CD14-positive monocyte (primary cell): ENCODE data around the gene TCHP. TPM values are rescaled to one million over a fixed set of nuclear protein-coding genes. Genes with fewer than 3 reads are reported as not detected.
A peak's percentile ranks its signal among the peaks of the same experiment; 100 is the strongest.

Experiments
- DNase-seq, 3 donors: peaks; one replicate each; pipeline ENCODE4 v3.0.0-alpha.2; 2011 to 2022
- H2AFZ ChIP-seq: 2 replicates; pipeline ENCODE4 v1.6.0; 2012; ENCODE audit warnings: mild to moderate bottlenecking, low read depth, low read length, inconsistent platforms; ENCODE audit not compliant: insufficient read depth, poor library complexity, severe bottlenecking
- H3K27ac ChIP-seq, 2 donors: 1 replicate in 1 of 2; 2 replicates in 1 of 2; pipeline ENCODE4 v1.5.1; 2012 to 2013; ENCODE audit warnings: low read length in 2 of 2, control low read depth in 1 of 2, inconsistent platforms in 1 of 2, low read depth in 1 of 2, mild to moderate bottlenecking in 1 of 2
- H3K27me3 ChIP-seq, 2 donors: one replicate each; pipeline versions ENCODE4 v1.6.0 to v1.6.1; 2011 to 2013; ENCODE audit warnings: low read length in 2 of 2; ENCODE audit not compliant: control insufficient read depth in 2 of 2, insufficient read depth in 2 of 2
- H3K36me3 ChIP-seq, 2 donors: replicated peaks in 1 of 2; 1 replicate in 1 of 2; 2 replicates in 1 of 2; pipeline versions ENCODE4 v1.5.1 to v1.6.1; 2012 to 2013; ENCODE audit warnings: low read length in 2 of 2, control low read depth in 1 of 2, inconsistent platforms in 1 of 2, mild to moderate bottlenecking in 1 of 2; ENCODE audit not compliant: insufficient read depth in 2 of 2, control insufficient read depth in 1 of 2
- H3K4me1 ChIP-seq, 2 donors: 1 replicate in 1 of 2; 2 replicates in 1 of 2; pipeline versions ENCODE4 v1.5.1 to v1.6.1; 2012 to 2013; ENCODE audit warnings: low read length in 2 of 2, control low read depth in 1 of 2, inconsistent platforms in 1 of 2, mild to moderate bottlenecking in 1 of 2, moderate library complexity in 1 of 2; ENCODE audit not compliant: insufficient read depth in 2 of 2, control insufficient read depth in 1 of 2
- H3K4me2 ChIP-seq: replicated peaks from 2 replicates; pipeline ENCODE3; 2012; ENCODE audit warnings: low read length, moderate library complexity, mild to moderate bottlenecking; ENCODE audit not compliant: poor library complexity, severe bottlenecking; ENCODE audit errors: extremely low read depth
- H3K4me3 ChIP-seq, 3 experiments: fragments of 200-600 bp in 1 of 3; sonication (generic) in 1 of 3; replicated peaks in 1 of 3; 1 replicate in 2 of 3; 2 replicates in 1 of 3; pipeline ENCODE4 v1.5.1; 2011 to 2013; ENCODE audit warnings: low read length in 3 of 3, mild to moderate bottlenecking in 3 of 3, control low read depth in 2 of 3, low read depth in 2 of 3, inconsistent platforms in 1 of 3, moderate library complexity in 1 of 3
- H3K79me2 ChIP-seq: 2 replicates; pipeline ENCODE4 v1.6.0; 2012; ENCODE audit warnings: mild to moderate bottlenecking, control low read depth, inconsistent platforms, low read length, moderate library complexity; ENCODE audit not compliant: insufficient read depth
- H3K9ac ChIP-seq: 2 replicates; pipeline ENCODE4 v1.6.0; 2017; ENCODE audit warnings: low read length, mild to moderate bottlenecking; ENCODE audit not compliant: insufficient read depth, poor library complexity, severe bottlenecking
- H3K9me3 ChIP-seq, 2 donors: replicated peaks in 1 of 2; 1 replicate in 1 of 2; 2 replicates in 1 of 2; pipeline versions ENCODE4 v1.5.1 to v1.6.1; 2012 to 2013; ENCODE audit warnings: low read length in 2 of 2, control low read depth in 1 of 2; ENCODE audit not compliant: control insufficient read depth in 1 of 2, insufficient read depth in 1 of 2
- H4K20me1 ChIP-seq: 2 replicates; pipeline ENCODE4 v1.6.0; 2012; ENCODE audit warnings: mild to moderate bottlenecking, low read length, control low read depth, moderate library complexity; ENCODE audit not compliant: insufficient read depth
- H3K27ac Mint-ChIP-seq, 7 donors: one replicate each; pipeline ENCODE4 v1.8.0; 2020; ENCODE audit warnings: mild to moderate bottlenecking in 7 of 7, mixed read lengths in 7 of 7, moderate library complexity in 6 of 7, inconsistent platforms in 2 of 7
- H3K27me3 Mint-ChIP-seq, 3 donors: one replicate each; pipeline ENCODE4 v1.8.0; 2021 to 2022; ENCODE audit warnings: low read depth in 3 of 3, mild to moderate bottlenecking in 3 of 3, mixed read lengths in 3 of 3, moderate library complexity in 3 of 3, inconsistent platforms in 1 of 3
- H3K36me3 Mint-ChIP-seq, 2 donors: one replicate each; pipeline ENCODE4 v1.8.0; 2020; ENCODE audit warnings: mixed read lengths in 2 of 2, inconsistent platforms in 1 of 2, mild to moderate bottlenecking in 1 of 2
- H3K4me1 Mint-ChIP-seq: one replicate; pipeline ENCODE4 v1.8.0; 2020; ENCODE audit warnings: mild to moderate bottlenecking, mixed read lengths
- H3K4me3 Mint-ChIP-seq, 2 donors: one replicate each; pipeline ENCODE4 v1.8.0; 2020; ENCODE audit warnings: mild to moderate bottlenecking in 2 of 2, mixed read lengths in 2 of 2, moderate library complexity in 1 of 2
- H3K9me3 Mint-ChIP-seq, 7 donors: one replicate each; pipeline ENCODE4 v1.8.0; 2020 to 2022; ENCODE audit warnings: mixed read lengths in 7 of 7, mild to moderate bottlenecking in 6 of 7, moderate library complexity in 6 of 7, inconsistent platforms in 2 of 7
- WGBS: methylation state at CpG from one replicate; pipeline ENCODE4 v1.1.5; 2013; ENCODE audit warnings: missing lambda C conversion rate; ENCODE audit not compliant: insufficient coverage; 5-methylcytosine and 5-hydroxymethylcytosine counted together
- intact Hi-C, 2 donors: fragments of 100-400 bp; cut with micrococcal nuclease; formaldehyde crosslinking; loops; one replicate each; pipeline versions ENCODE4 v1.15.0 to v1.15.1; 2023
- polyA plus RNA-seq, 3 donors: library from polyadenylated mRNA; depleted of rRNA in 1 of 3; unstranded in 2 of 3; stranded (reverse) in 1 of 3; fragments of 300-500 nt in 2 of 3; fragments of >200 nt in 1 of 3; fragmentation: Illumina TruSeq in 2 of 3; gene quantifications; 1 replicate in 2 of 3; 2 replicates in 1 of 3; pipeline ENCODE4 v1.2.3, GENCODE V29; 2012 to 2021
- TF ChIP-seq, protein P1 (sequence below): fragments of 200-600 bp; IDR thresholded peaks from one replicate; pipeline ENCODE4 v1.8.0; 2022; ENCODE audit warnings: antibody characterized with exemption, mild to moderate bottlenecking

Gene TCHP
- polyA plus RNA-seq, 3 donors: 2.6 to 24.5 (median 7.3) TPM

DNA sequence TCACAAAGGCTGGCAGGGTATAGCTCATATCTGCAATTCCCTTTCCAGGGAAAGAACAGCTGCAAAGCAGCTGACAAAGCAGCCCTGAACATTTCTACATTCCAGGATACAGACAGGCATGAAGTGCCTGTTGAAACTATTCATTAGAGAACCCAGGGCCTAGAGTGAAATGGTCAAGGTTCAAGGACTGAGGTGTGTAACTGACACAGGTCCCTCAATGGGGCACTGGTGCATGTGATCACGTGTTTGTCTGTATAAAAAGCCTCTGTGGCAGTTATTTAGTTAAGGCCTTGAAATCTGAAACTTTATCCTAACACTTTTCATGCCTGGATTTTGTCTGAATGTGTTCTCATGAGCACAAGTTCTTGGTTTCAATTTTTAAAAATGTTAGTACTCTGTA, 49.0 kb downstream of the TCHP start:
- no peaks in the 10 kb centered on the region for H3K9me3 Mint-ChIP-seq
- H3K4me3 Mint-ChIP-seq: no peak overlapping the region
- peaks cover 78 to 93% of the 10 kb centered on the region in 2 donors for H3K36me3 Mint-ChIP-seq
- Histone ChIP-seq H3K9ac (no peak overlapping the region), H3K4me3 (no peak overlapping the region), H3K27ac (peak overlapping the region in 1 of 2 donors; percentile 63), H3K36me3 (peaks cover 80 to 88% of the 10 kb centered on the region in 2 donors), H4K20me1 (peaks cover 100% of the 10 kb centered on the region), H3K9me3 (no peaks in the 10 kb centered on the region), H3K4me2 (no peak overlapping the region), H2AFZ (no peak overlapping the region), H3K79me2 (peaks cover 42% of the 10 kb centered on the region), H3K27me3 (no peaks in the 10 kb centered on the region), H3K4me1 (peaks cover 38 to 45% of the 10 kb centered on the region in 2 donors)
- peak overlapping the region in 2 of 7 donors; percentile 14 to 42 for H3K27ac Mint-ChIP-seq
- TF ChIP-seq, protein P1, sequence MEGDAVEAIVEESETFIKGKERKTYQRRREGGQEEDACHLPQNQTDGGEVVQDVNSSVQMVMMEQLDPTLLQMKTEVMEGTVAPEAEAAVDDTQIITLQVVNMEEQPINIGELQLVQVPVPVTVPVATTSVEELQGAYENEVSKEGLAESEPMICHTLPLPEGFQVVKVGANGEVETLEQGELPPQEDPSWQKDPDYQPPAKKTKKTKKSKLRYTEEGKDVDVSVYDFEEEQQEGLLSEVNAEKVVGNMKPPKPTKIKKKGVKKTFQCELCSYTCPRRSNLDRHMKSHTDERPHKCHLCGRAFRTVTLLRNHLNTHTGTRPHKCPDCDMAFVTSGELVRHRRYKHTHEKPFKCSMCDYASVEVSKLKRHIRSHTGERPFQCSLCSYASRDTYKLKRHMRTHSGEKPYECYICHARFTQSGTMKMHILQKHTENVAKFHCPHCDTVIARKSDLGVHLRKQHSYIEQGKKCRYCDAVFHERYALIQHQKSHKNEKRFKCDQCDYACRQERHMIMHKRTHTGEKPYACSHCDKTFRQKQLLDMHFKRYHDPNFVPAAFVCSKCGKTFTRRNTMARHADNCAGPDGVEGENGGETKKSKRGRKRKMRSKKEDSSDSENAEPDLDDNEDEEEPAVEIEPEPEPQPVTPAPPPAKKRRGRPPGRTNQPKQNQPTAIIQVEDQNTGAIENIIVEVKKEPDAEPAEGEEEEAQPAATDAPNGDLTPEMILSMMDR: no peak
- no CpG with 5 or more reads among the region's 1 CpG for WGBS
- H3K27me3 Mint-ChIP-seq: peaks cover 0 to 3% (median 2%) of the 10 kb centered on the region in 3 donors
- intact Hi-C loops: no loop called here
- no peak for DNase-seq
- H3K4me1 Mint-ChIP-seq: peaks cover 48% of the 10 kb centered on the region

GRCh38 chr12:109950625-109951024, 50.6 kb downstream of the TCHP start:
- Mint-ChIP-seq H3K27ac (peak overlapping the region in 4 of 7 donors; percentile 15 to 59 (median 23)), H3K36me3 (peaks cover 77 to 94% of the 10 kb centered on the region in 2 donors)
- peak overlapping the region in 1 of 2 donors; percentile 77 for H3K27ac ChIP-seq

More at GRCh38 chr12:109950625-109951024, 50.6 kb downstream of the TCHP start:
- Histone ChIP-seq H3K9me3 (no peaks in the 10 kb centered on the region), H3K9ac (no peak overlapping the region), H3K4me2 (no peak overlapping the region), H3K4me3 (no peak overlapping the region), H3K79me2 (peaks cover 46% of the 10 kb centered on the region), H3K4me1 (peaks cover 32 to 37% of the 10 kb centered on the region in 2 donors), H2AFZ (no peak overlapping the region), H4K20me1 (peaks cover 99% of the 10 kb centered on the region), H3K27me3 (no peaks in the 10 kb centered on the region), H3K36me3 (peaks cover 82 to 87% of the 10 kb centered on the region in 2 donors)
- no peak for DNase-seq
- H3K27me3 Mint-ChIP-seq: peaks cover 0 to 3% (median 2%) of the 10 kb centered on the region in 3 donors
- no peak overlapping the region for H3K4me3 Mint-ChIP-seq
- peaks cover 39% of the 10 kb centered on the region for H3K4me1 Mint-ChIP-seq
- TF ChIP-seq, protein P1: no peak
- no peaks in the 10 kb centered on the region for H3K9me3 Mint-ChIP-seq
- intact Hi-C loops: no loop called here
